Activated naive CD4-positive, alpha-beta T cell treated with anti-CD3 and anti-CD28 coated beads, Interleukin-2, amount 50 U/mL, for 24 hours (primary cell): Measurements from ENCODE around the gene ADPRH.

Experiments used
- H3K27ac Mint-ChIP-seq: one replicate; pipeline ENCODE4 v1.8.0; 2021; ENCODE audit warnings: mild to moderate bottlenecking, mixed read lengths
- H3K27me3 Mint-ChIP-seq: one replicate; pipeline ENCODE4 v1.8.0; 2021; ENCODE audit warnings: mixed read lengths
- H3K36me3 Mint-ChIP-seq: one replicate; pipeline ENCODE4 v1.8.0; 2021; ENCODE audit warnings: mixed read lengths
- H3K4me1 Mint-ChIP-seq: one replicate; pipeline ENCODE4 v1.8.0; 2021; ENCODE audit warnings: mixed read lengths
- H3K4me3 Mint-ChIP-seq: one replicate; pipeline ENCODE4 v1.8.0; 2021; ENCODE audit warnings: mild to moderate bottlenecking, mixed read lengths
- H3K9me3 Mint-ChIP-seq: one replicate; pipeline ENCODE4 v1.8.0; 2021; ENCODE audit warnings: mixed read lengths

The ADPRH gene

DNA sequence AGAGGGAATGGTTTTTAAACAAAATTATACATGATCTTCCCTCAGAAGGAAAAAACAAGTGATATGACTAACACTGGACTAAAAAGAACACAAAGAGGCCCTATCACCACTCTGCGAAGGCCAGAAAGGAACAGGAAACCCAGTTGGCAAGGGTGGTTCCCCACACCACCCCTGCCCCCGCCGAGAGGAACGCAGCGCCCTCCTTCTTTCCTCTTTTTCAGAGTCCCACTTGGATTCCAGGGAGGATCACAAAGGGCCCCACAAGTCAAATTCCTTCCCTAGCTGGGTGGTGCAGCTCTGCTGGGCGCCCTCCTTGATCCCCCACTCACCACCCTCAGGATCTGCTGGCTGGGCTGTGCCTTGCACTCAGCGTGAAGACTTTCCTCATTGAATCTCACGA lies 48.2 kb downstream of the ADPRH start:
- H3K27ac Mint-ChIP-seq = no peak overlapping the region
- H3K4me3 Mint-ChIP-seq = no peak overlapping the region
- H3K36me3 Mint-ChIP-seq = no peaks in the 10 kb centered on the region
- H3K4me1 Mint-ChIP-seq = peaks cover 6% of the 10 kb centered on the region
- peaks cover 6% of the 10 kb centered on the region for H3K27me3 Mint-ChIP-seq
- no peaks in the 10 kb centered on the region for H3K9me3 Mint-ChIP-seq

DNA sequence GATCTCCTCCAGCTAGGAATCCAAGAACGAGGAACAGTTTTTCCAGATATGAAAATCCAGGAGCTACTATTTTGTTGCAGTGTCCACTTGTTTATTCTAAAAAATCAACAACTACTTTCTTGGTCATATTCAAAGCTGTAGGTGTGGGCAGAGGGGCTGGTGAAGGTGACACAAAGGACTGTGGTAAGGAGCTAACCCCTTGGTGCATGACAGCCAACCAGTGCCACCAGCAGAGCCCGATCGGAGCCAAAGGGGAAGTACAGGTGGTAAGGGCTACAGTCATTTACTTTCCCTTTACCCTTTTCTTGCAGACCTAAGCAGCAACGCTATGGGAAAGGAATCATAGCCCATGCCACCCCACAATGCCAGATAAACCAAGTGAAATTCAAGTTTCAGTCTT lies 49.1 kb downstream of the ADPRH start:
- Mint-ChIP-seq H3K4me1 (peaks cover 6% of the 10 kb centered on the region), H3K4me3 (no peak overlapping the region), H3K27me3 (peaks cover 6% of the 10 kb centered on the region), H3K36me3 (no peaks in the 10 kb centered on the region), H3K27ac (no peak overlapping the region), H3K9me3 (no peaks in the 10 kb centered on the region)

DNA sequence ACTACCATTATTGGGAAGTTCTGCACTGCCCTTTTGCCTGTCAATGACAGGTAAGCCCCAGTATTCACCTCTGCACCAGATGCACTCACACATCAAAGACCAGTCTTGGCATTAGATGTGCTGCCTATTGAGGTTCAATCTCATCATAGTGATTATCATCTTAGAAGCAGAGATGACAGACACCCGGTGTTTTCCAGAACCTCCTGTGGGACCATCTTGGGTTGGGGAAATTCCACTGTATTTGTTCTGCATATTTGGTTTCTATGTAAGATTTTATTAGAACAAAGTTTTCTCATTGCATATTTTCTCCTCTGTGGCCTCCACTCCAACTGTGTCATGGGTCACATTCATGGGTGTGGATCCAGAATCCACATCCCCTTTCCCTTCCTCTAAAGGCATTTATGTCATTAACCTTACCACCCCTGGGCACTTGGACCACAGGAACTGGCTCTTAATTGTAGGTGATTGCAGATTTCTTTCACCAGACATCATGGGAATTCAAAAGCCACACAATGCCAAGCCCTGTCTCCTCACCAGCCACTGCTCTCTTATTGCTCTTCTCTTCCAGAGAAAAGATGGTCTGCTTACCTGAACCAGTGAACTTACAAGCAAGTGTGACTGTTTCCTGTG lies 49.6 kb downstream of the ADPRH start:
- H3K9me3 Mint-ChIP-seq = no peaks in the 10 kb centered on the region
- no peak overlapping the region for H3K27ac Mint-ChIP-seq
- H3K36me3 Mint-ChIP-seq = no peaks in the 10 kb centered on the region
- peaks cover 6% of the 10 kb centered on the region for H3K27me3 Mint-ChIP-seq
- H3K4me3 Mint-ChIP-seq = no peak overlapping the region
- H3K4me1 Mint-ChIP-seq = peaks cover 6% of the 10 kb centered on the region

DNA sequence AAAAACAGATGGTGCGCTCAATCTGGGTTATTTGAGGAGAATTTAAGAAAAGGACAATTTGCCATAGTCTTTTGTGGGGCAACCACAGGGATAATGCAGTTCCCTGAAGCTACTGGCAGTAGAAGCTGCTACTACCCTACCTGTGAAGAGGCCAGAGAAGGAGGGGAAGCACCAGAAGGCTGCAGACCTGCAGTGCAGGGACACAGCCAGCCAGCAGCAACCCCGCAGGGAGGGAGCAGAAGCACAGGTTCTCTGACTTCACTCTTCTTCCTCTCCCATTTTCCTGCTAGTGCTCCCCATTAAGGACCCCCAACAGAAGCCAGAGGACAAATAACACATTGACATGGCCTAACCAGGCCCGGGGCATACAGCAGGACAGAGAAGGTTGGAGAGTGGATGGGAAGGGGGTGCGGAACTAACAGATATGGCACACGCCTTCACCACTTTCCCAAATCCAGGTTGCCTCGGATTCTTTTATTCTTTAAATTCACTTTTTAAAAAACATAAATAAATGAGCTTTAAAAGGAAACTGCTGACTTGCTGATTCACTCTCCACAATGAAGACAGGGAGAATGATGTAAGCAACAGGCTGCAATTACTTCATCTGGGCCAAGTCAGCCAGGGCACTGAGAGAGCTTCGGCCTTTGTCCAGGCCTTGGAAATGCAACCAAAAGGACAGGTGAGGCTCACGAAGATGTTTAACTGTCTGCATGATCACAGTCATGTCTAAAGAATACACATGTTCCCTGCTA lies 51.0 kb downstream of the ADPRH start:
- Mint-ChIP-seq H3K4me3 (no peak overlapping the region), H3K27ac (no peak overlapping the region), H3K9me3 (no peaks in the 10 kb centered on the region), H3K4me1 (peaks cover 6% of the 10 kb centered on the region), H3K27me3 (peaks cover 4% of the 10 kb centered on the region), H3K36me3 (no peaks in the 10 kb centered on the region)

DNA sequence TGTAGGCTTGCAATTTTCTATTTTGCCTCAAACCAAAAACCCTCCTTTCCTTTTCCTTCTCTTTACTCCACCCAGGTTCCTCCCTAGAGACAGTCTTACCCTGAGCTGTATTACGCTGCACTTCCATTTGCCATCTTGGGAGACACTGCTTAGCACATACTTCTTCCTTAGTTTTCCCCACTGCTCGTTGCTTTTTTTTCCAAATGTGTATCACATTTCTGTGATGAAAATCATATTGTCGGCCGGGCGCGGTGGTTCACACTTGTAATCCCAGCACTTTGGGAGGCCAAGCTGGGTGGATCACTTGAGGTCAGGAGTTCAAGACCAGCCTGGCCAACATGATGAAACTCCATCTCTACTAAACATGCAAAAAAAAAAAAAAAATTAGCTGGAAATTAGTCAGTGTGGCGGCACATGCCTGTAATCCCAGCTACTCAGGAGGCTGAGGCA lies 51.6 kb downstream of the ADPRH start:
- H3K36me3 Mint-ChIP-seq = no peaks in the 10 kb centered on the region
- peaks cover 3% of the 10 kb centered on the region for H3K27me3 Mint-ChIP-seq
- no peak overlapping the region for H3K27ac Mint-ChIP-seq
- H3K9me3 Mint-ChIP-seq = no peaks in the 10 kb centered on the region
- H3K4me3 Mint-ChIP-seq = no peak overlapping the region
- peaks cover 6% of the 10 kb centered on the region for H3K4me1 Mint-ChIP-seq

DNA sequence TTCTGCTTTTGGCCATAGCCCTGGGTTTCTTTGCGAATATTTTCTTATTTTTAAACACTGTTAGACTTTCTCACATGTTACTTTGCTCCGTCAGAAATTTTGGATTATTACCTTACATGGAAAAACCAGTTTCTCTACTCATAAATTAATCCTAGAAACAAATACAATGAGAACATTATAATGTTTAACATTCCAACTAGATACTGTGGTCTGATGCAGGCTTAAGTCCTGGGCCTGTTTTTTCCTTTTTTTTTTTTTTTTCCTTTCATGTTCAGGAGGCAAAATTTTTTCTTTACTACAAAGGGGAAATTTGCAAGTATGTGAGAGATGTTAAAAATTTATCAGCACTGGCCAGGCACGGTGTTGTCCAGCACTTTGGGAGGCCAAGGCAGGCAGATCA lies 52.2 kb downstream of the ADPRH start:
- H3K36me3 Mint-ChIP-seq = peaks cover 1% of the 10 kb centered on the region
- no peak overlapping the region for H3K4me3 Mint-ChIP-seq
- no peak overlapping the region for H3K27ac Mint-ChIP-seq
- peaks cover 6% of the 10 kb centered on the region for H3K4me1 Mint-ChIP-seq
- no peaks in the 10 kb centered on the region for H3K9me3 Mint-ChIP-seq
- peaks cover 1% of the 10 kb centered on the region for H3K27me3 Mint-ChIP-seq

DNA sequence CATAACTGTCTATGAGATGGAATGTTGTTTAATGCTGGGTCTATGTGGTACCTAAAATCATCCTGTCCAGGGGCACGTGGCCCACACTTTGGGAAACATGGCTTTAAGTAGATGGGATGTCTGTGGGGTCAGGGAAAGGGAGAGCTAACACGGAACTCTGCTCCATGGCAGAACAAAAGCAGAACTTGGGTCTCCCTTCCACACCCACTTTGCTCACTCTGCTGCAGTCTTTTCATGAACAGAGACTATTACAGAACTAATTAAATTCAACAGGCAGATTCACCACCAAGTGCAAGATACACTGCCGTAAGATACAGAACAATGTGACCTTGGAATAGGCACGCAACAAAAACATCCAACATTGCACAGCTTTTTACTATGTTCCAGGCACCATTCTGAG lies 52.9 kb downstream of the ADPRH start:
- Mint-ChIP-seq H3K27me3 (peaks cover 1% of the 10 kb centered on the region), H3K4me3 (no peak overlapping the region), H3K9me3 (no peaks in the 10 kb centered on the region), H3K27ac (no peak overlapping the region), H3K4me1 (peaks cover 5% of the 10 kb centered on the region), H3K36me3 (peaks cover 2% of the 10 kb centered on the region)

DNA sequence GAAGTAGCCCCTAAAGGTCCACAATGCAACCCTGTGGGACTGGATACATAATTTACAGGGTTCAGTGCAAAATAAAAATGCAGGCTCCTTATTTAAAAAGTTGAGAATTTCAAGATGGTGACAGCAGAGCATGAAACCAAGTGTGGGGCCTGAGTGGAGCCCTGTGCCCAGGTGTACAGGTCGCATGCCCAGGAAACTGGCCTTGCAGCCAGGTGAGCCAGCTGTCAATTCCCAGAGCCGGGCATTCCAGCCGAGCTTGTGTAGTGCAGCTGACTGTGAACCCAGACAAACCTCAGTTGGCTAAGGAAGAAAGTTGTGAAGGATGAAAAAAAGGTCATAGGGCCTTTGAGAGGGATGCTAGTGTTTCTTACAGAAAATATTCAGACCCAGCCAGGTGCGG lies 53.5 kb downstream of the ADPRH start:
- peaks cover 3% of the 10 kb centered on the region for H3K4me1 Mint-ChIP-seq
- H3K4me3 Mint-ChIP-seq = no peak overlapping the region
- no peaks in the 10 kb centered on the region for H3K9me3 Mint-ChIP-seq
- no peak overlapping the region for H3K27ac Mint-ChIP-seq
- H3K27me3 Mint-ChIP-seq = peaks cover 1% of the 10 kb centered on the region
- H3K36me3 Mint-ChIP-seq = peaks cover 2% of the 10 kb centered on the region

DNA sequence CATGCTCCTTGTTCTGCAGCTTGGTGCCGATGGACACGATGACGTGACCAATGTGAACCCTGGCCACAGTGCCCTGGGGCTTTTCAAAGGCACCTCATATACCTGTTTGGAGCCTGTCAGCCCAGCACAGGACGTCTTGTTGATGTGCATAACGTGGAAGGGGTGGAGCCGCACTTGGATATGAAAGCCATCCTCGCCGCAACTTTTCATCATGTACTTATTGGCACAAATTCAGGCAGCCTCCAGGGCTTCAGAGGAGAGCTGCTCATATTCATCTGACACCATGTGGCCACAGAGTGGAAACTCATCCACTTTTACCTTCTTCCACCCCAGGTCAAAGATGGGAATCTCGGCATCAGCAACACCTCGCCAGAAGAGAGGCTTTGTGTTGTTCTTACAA lies 56.4 kb downstream of the ADPRH start:
- Mint-ChIP-seq H3K27me3 (no peaks in the 10 kb centered on the region), H3K36me3 (peaks cover 7% of the 10 kb centered on the region), H3K4me1 (peaks cover 22% of the 10 kb centered on the region), H3K27ac (no peak overlapping the region), H3K9me3 (no peaks in the 10 kb centered on the region), H3K4me3 (no peak overlapping the region)

DNA sequence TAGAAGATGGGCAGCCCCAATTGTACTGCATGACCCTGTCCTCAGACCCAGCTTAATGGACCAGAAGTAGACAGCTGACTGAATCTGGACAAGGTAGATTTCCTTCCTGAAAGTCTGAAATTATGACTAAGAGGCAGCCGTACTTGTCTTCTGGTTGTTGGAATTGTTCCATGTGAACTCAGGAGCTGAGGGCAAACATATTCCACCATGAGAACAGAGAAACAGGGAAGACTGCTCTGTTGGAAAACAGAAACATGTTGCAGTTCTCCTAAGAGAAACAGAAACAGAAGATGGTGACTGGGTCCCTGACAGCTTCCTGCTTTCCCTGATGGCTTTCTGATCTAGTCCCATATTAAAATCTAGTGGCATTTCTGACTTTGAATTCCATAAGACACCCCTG lies 57.0 kb downstream of the ADPRH start:
- Mint-ChIP-seq H3K4me1 (peaks cover 22% of the 10 kb centered on the region), H3K4me3 (no peak overlapping the region), H3K9me3 (no peaks in the 10 kb centered on the region), H3K27ac (no peak overlapping the region), H3K27me3 (no peaks in the 10 kb centered on the region), H3K36me3 (peaks cover 11% of the 10 kb centered on the region)

DNA sequence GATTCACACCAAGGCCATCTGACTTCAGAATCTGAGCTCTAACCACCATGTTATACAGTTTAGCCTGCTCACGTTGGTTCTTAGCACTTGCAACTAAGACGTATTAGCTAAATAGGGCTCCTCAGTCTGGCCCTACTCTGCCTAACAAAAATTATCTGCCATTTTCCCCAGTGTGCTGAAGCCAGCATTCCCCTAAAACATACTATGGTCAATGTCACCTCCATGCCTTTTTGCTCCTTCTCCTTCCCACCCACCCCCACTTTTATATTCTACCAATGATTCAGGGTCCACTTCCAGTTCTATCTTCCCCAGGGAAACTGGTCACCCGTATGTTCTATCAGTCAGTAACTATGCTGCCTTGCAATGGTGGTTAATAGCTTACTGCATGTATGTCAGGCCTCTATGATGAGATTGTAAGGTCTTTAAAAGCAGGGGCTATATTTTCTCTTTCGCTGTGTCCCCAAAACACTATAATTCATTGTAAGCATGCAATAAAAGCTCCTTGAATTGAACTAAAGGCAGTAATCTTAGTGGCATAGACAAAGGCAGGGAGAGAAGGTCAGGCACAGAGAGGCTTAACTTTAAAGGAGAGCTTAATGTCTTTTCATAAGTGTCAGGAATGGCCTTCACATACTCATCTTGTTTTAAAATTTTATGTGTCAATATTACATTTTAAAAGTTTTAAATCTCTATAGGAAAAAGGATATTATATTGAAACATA lies 57.8 kb downstream of the ADPRH start:
- H3K27ac Mint-ChIP-seq = no peak overlapping the region
- peaks cover 22% of the 10 kb centered on the region for H3K4me1 Mint-ChIP-seq
- H3K27me3 Mint-ChIP-seq = no peaks in the 10 kb centered on the region
- H3K9me3 Mint-ChIP-seq = no peaks in the 10 kb centered on the region
- peaks cover 12% of the 10 kb centered on the region for H3K36me3 Mint-ChIP-seq
- no peak overlapping the region for H3K4me3 Mint-ChIP-seq

DNA sequence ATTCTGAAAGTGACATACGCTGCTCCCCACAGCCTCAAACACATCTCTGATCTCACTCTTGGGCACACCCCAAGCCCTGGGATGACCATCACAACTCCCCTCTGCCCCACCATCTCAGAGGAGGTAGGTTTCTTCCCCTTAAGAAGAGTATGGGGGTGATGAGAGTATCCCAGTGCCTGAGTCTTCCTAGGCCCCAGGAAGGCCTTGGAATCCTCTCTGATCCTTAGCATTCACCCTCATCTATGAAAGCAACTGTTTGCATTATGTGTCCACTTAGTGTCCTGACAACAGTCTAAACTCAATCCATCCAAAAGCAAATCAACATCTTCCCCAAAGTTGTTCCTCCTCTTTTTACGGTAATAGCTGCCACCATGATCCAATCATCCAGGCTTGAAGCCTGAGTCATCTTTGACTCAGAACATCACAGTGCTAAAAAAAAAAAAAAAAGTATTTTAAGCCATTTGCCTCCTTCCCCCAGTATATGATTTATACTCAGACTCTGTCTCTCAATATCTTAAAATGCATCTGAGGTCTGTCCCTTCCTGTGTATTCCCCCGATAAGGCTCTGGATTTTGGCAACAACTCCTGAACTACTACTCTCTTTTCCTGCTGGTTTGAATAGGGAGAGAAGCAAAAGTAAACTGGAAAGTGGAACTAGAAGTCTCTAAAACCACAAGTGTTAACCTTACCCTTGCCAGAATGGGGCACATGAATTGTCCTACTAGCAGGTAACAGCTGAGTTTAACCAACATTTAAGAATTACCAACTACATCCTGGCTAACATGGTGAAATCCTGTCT lies 58.6 kb downstream of the ADPRH start:
- H3K27ac Mint-ChIP-seq = peak overlapping the region; percentile 79
- H3K4me3 Mint-ChIP-seq = no peak overlapping the region
- H3K27me3 Mint-ChIP-seq = no peaks in the 10 kb centered on the region
- H3K9me3 Mint-ChIP-seq = no peaks in the 10 kb centered on the region
- peaks cover 14% of the 10 kb centered on the region for H3K36me3 Mint-ChIP-seq
- peaks cover 22% of the 10 kb centered on the region for H3K4me1 Mint-ChIP-seq
